Measurements from ENCODE around the gene PROM2. TPM values are rescaled to one million over a fixed set of nuclear protein-coding genes. Genes with fewer than 3 reads are reported as not detected.

PROM2 gene
- total RNA-seq, 3 donors from 2014 or later: 24.4 to 44.0 (median 35.8) TPM

GRCh38 chr2:95289253-95289652, 15.0 kb downstream of the PROM2 start:
- DNase-seq: no peak
- intact Hi-C loops (cut with DNase I, micrococcal nuclease): no loop called here
- TF ChIP-seq, protein P1, sequence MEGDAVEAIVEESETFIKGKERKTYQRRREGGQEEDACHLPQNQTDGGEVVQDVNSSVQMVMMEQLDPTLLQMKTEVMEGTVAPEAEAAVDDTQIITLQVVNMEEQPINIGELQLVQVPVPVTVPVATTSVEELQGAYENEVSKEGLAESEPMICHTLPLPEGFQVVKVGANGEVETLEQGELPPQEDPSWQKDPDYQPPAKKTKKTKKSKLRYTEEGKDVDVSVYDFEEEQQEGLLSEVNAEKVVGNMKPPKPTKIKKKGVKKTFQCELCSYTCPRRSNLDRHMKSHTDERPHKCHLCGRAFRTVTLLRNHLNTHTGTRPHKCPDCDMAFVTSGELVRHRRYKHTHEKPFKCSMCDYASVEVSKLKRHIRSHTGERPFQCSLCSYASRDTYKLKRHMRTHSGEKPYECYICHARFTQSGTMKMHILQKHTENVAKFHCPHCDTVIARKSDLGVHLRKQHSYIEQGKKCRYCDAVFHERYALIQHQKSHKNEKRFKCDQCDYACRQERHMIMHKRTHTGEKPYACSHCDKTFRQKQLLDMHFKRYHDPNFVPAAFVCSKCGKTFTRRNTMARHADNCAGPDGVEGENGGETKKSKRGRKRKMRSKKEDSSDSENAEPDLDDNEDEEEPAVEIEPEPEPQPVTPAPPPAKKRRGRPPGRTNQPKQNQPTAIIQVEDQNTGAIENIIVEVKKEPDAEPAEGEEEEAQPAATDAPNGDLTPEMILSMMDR (IDR thresholded peaks at IDR 0.05): no peak
- Histone ChIP-seq H3K4me1 (ENCODE audit: low read depth) (no peaks in the 10 kb centered on the region), H3K36me3 (ENCODE audit: low read depth) (no peaks in the 10 kb centered on the region), H3K9me3 (peaks cover 4% of the 10 kb centered on the region), H3K4me3 (no peak overlapping the region)
- no peak for ATAC-seq

DNA sequence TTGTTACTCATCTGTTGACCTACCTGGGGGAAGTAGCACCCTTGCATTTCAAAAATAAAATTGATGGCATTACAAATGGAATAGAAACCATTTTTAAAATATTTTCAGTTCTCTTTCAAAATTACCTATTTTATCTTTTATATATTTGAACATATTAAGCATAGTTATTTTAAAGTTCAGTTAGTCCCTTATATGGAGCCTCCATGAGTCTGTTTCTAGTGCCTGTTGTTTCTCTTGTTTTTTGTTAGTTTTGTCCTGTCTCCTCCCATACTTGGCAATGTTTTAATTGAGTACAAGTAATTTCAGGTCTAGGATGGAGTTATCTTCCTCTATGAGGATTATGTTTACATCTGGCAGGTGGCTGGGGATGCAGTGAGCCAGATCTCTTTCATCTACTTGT, 17.0 kb downstream of the PROM2 start:
- no peaks in the 10 kb centered on the region for H3K36me3 ChIP-seq (ENCODE audit: low read depth)
- TF ChIP-seq, protein P1 (IDR thresholded peaks at IDR 0.05): no peak
- no peak overlapping the region for H3K4me3 ChIP-seq
- DNase-seq (no peak), ATAC-seq (no peak)
- peaks cover 4% of the 10 kb centered on the region for H3K9me3 ChIP-seq
- intact Hi-C loops (cut with DNase I, micrococcal nuclease): no loop called here
- no peaks in the 10 kb centered on the region for H3K4me1 ChIP-seq (ENCODE audit: low read depth)

DNA sequence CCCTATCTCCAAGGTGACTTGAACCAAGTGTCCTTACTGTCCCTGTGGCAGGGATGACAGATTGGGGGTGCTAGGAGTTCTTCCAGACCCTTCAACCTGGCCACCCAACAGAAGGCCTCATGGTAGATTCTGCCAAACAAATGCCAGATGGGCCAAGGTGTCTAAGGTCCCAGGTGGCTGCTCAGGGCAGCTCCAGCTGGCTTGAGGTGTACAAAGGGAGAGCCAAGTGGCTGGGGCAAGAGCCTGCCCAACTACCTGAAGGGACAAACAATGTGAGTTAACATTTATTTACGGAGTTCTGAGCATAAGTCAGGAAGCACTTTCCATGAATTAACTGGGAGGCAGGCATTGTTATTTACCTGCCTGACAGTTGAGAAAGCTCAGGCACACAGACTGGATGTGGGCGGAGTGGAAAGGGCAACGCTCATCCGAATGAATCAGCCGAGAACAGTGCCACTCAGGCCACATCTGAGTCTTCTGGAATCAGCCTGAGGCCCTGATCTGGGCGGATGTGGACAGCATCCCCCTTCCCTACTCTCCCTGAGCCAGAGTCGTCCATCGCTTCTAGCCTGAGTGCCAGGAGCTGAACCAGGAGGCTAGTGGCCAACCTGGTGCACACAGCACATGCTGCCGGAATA, 18.5 kb downstream of the PROM2 start:
- TF ChIP-seq, protein P1 (IDR thresholded peaks at IDR 0.05): no peak
- no peaks in the 10 kb centered on the region for H3K36me3 ChIP-seq (ENCODE audit: low read depth)
- intact Hi-C loops (cut with DNase I, micrococcal nuclease): no loop called here
- DNase-seq (no peak), ATAC-seq (no peak)
- peaks cover 4% of the 10 kb centered on the region for H3K9me3 ChIP-seq
- H3K4me3 ChIP-seq: no peak overlapping the region
- peaks cover 4% of the 10 kb centered on the region for H3K4me1 ChIP-seq (ENCODE audit: low read depth)

- TF ChIP-seq, protein P1 (IDR thresholded peaks at IDR 0.05): no peak
- ATAC-seq (no peak), DNase-seq (no peak)
- intact Hi-C loops (cut with DNase I, micrococcal nuclease): no loop called here
- Histone ChIP-seq H3K4me3 (no peak overlapping the region), H3K4me1 (ENCODE audit: low read depth) (peaks cover 4% of the 10 kb centered on the region), H3K36me3 (ENCODE audit: low read depth) (no peaks in the 10 kb centered on the region), H3K9me3 (peaks cover 4% of the 10 kb centered on the region)
These were observed 20.5 kb downstream of the PROM2 start for GRCh38 chr2:95294579-95295250.

GRCh38 chr2:95295376-95295775, 21.1 kb downstream of the PROM2 start:
- DNase-seq: no peak
- intact Hi-C loops (cut with DNase I, micrococcal nuclease): no loop called here
- no peak for ATAC-seq
- peaks cover 4% of the 10 kb centered on the region for H3K9me3 ChIP-seq
- H3K36me3 ChIP-seq (ENCODE audit: low read depth): no peaks in the 10 kb centered on the region
- H3K4me1 ChIP-seq (ENCODE audit: low read depth): peaks cover 4% of the 10 kb centered on the region
- TF ChIP-seq, protein P1 (IDR thresholded peaks at IDR 0.05): no peak
- no peak overlapping the region for H3K4me3 ChIP-seq

Measured in mucosa of descending colon (tissue), 3 donors.